Fibroblast of lung (primary cell): ENCODE results near the gene PPP1R9A.

Source experiments
- CTCF ChIP-seq, 2 donors: IDR thresholded peaks in 1 of 2; conservative IDR thresholded peaks in 1 of 2; 1 replicate in 1 of 2; 2 replicates in 1 of 2; pipeline ENCODE4 v1.5.1; 2011 to 2012; ENCODE audit warnings: low read length in 2 of 2, control low read depth in 1 of 2, inconsistent platforms in 1 of 2, low read depth in 1 of 2, mild to moderate bottlenecking in 1 of 2
- EZH2 ChIP-seq: IDR thresholded peaks from 2 replicates; pipeline ENCODE4 v1.5.1; 2012; ENCODE audit warnings: low read length, control low read depth, mild to moderate bottlenecking; ENCODE audit errors: missing control alignments

- TF ChIP-seq EZH2, result no peak
- TF ChIP-seq CTCF (conservative IDR thresholded peaks at IDR 0.05 in 1 of 2, IDR thresholded peaks at IDR 0.05 in 1 of 2; ENCODE audit: low read depth in 1 of 2, low read length in 2 of 2), result no peak
Observed at GRCh38 chr7:95322396-95322795, 415.0 kb downstream of the PPP1R9A start.
